ENCODE results near the gene HES2. TPM values are rescaled to one million over a fixed set of nuclear protein-coding genes. Genes with fewer than 3 reads are reported as not detected.
A peak's percentile ranks its signal among the peaks of the same experiment; 100 is the strongest.
"Not testable (repeated sequence)": the region's sequence is repeated elsewhere in the genome, so short reads cannot be mapped to it uniquely, and the experiment has no call there.

Gene HES2
- total RNA-seq, 4 donors from 2014 or later: 15.4 to 47.7 (median 35.8) TPM

DNA sequence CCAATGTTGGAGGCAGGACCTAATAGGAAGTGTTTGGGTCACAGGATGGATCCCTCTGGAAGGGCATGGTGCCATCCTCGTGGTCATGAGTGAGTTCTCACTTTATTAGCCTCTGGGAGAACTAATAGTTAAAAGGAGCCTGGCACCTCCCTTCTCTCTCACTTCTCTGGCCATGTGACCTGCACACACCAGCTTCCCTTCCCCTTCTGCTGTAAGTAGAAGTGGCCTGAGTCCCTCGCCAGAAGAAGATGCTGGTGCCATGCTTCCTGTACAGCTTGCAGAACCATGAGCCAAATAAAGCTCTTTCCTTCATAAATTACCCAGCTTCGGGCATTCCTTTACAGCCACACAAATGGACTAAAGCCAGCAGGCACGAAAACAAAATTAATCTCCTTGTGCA is 49.7 kb downstream of the HES2 start:
- intact Hi-C loops (cut with DNase I; ENCODE audit: low total_unique reads): no loop called here
- TF ChIP-seq, protein P1, sequence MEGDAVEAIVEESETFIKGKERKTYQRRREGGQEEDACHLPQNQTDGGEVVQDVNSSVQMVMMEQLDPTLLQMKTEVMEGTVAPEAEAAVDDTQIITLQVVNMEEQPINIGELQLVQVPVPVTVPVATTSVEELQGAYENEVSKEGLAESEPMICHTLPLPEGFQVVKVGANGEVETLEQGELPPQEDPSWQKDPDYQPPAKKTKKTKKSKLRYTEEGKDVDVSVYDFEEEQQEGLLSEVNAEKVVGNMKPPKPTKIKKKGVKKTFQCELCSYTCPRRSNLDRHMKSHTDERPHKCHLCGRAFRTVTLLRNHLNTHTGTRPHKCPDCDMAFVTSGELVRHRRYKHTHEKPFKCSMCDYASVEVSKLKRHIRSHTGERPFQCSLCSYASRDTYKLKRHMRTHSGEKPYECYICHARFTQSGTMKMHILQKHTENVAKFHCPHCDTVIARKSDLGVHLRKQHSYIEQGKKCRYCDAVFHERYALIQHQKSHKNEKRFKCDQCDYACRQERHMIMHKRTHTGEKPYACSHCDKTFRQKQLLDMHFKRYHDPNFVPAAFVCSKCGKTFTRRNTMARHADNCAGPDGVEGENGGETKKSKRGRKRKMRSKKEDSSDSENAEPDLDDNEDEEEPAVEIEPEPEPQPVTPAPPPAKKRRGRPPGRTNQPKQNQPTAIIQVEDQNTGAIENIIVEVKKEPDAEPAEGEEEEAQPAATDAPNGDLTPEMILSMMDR (IDR thresholded peaks at IDR 0.05): no peak
- no peak for TF ChIP-seq POLR2A (IDR thresholded peaks at IDR 0.05)
- H3K4me3 ChIP-seq (ENCODE audit: low read depth, poor library complexity, severe bottlenecking): no peak overlapping the region
- WGBS, 2 donors: 51 to 52% methylated on average over 4 of the region's 4 CpGs
- DNase-seq (ENCODE audit: low spot score in 2 of 2): no peak

DNA sequence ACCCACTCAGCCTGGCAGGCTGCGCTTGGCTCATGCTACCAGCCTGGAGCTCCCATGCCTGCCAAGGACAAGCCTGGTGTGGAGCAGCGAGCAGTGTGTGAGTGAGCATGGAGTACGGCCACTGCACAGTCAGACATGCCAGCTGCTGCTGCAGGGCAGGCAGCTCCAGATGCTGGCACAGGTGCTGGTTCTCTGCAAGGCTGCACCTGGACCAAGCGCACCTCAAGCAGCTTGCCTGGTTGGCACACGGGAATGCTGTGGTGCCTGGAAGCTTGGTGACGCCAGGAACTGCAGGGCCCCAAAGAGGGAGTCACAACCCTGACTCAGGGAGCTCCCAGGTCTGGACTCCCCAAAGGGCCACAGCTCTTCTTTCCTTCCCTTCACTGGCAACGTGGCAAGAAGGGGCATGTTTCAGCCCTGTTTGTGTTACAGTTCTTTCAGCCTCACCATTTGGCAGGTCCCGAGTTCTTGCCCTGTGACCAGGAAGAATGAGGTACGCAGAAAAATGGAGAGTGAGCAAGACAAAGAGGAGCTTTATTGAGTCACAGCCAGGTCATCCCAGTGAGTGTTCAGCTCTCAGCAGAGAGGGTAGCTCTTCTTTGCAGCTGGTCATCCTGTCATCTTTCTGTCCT is 52.2 kb downstream of the HES2 start:
- H3K4me3 ChIP-seq (ENCODE audit: low read depth, poor library complexity, severe bottlenecking): no peak overlapping the region
- DNase-seq (ENCODE audit: low spot score in 2 of 2): no peak
- TF ChIP-seq, protein P1 (IDR thresholded peaks at IDR 0.05): no peak
- no peak for TF ChIP-seq POLR2A (IDR thresholded peaks at IDR 0.05)
- WGBS, 2 donors: 53 to 55% methylated on average over 9 of the region's 9 CpGs
- intact Hi-C loops (cut with DNase I; ENCODE audit: low total_unique reads): loop anchor here (5.0 kb wide), 1 partner anchor 40 kb away; no protein-coding TSS in a partner anchor

DNA sequence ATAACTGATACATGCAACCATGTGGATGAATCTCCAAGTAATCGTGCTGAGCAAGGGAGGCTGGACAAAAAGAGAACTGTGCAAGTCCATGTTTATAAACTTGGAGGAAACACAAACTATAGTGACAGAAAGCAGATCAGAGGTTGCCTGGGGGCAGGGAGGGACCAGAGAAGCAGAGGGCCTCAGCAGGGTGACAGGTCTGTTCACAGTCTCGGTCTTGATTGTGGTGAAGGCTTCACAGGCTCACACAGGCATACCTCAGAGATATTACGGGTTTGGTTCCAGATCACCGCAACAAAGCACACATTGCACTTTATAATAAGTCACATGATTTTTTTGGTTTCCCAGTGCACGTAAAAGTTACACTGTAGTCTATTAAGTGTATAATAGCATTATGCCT is 54.7 kb downstream of the HES2 start:
- no peak for DNase-seq (ENCODE audit: low spot score in 2 of 2)
- WGBS, 2 donors: 45 to 65% methylated on average over 5 of the region's 5 CpGs
- no peak overlapping the region for H3K4me3 ChIP-seq (ENCODE audit: low read depth, poor library complexity, severe bottlenecking)
- no peak for TF ChIP-seq POLR2A (IDR thresholded peaks at IDR 0.05)
- TF ChIP-seq, protein P1 (IDR thresholded peaks at IDR 0.05): no peak
- intact Hi-C loops (cut with DNase I; ENCODE audit: low total_unique reads): loop anchor here (5.0 kb wide), 1 partner anchor 42 kb away; no protein-coding TSS in a partner anchor

DNA sequence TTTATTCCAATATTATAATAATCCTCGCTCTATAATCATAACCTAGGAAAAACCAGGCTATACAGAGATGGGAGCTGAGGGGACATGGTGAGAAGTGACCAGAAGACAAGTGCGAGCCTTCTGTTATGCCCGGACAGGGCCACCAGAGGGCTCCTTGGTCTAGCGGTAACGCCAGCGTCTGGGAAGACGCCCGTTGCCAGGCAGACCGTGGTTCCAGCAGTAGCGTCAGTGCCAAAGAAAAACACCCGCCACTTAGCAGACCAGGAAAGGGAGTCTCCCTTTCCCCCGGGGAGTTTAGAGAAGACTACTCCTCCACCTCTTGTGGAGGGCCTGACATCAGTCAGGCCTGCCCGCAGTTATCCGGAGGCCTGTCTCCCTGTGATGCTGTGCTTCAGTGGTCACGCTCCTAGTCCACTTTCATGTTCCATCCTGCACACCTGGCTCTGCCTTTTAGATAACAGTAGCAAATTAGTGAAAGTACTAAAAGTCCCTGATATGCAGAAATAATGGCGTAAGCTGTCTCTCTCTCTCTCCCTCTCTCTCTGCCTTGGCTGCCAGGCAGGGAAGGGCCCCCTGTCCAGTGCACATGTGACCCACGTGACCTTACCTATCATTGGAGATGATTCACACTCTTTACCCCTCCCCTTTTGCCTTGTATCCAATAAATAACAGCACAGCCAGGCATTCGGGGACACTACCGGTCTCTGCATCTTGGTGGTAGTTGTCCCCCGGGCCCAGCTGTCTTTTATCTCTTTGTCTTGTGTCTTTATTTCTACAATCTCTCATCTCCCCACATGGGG is 56.4 kb downstream of the HES2 start:
- DNase-seq (ENCODE audit: low spot score in 2 of 2): peak in 1 of 2 donors; percentile 91
- intact Hi-C loops (cut with DNase I; ENCODE audit: low total_unique reads); H3K4me3 ChIP-seq (ENCODE audit: low read depth, poor library complexity, severe bottlenecking): not testable (repeated sequence)
- 27 to 31% methylated on average over 20 of the region's 20 CpGs for WGBS, 2 donors
- TF ChIP-seq, protein P1 (IDR thresholded peaks at IDR 0.05): peak in 1 of 3 donors; percentile 37

Small RNAs within 50 kb of the gene (microRNA-seq; reads per million reads assigned to microRNA genes)
- gene MIR4252 (ENCODE audit: borderline number of aligned reads in 1 of 2, borderline replicate concordance in 2 of 2): 0 reads per million in 2 donors

Other genes with a start within 250 kb of the HES2 start
- under 1 TPM in 3 of 4 donors, not detected in 1; 0.04 to 0.27 (median 0.13) TPM for gene CHD5, start 239.6 kb downstream of the HES2 start, total RNA-seq
- 100 to 1,000 TPM; 122 to 216 (median 179) TPM for gene RPL22, start 220.3 kb downstream of the HES2 start, total RNA-seq
- gene RNF207, start 213.8 kb downstream of the HES2 start, total RNA-seq: 10 to 100 TPM in 1 of 4 donors, 1 to 10 TPM in 3; 5.0 to 10.4 (median 7.7) TPM
- gene ICMT, start 184.0 kb downstream of the HES2 start, total RNA-seq: 10 to 100 TPM; 37.7 to 73.9 (median 57.3) TPM
- not detected for gene HES3, start 175.7 kb downstream of the HES2 start, total RNA-seq
- gene GPR153, start 158.8 kb downstream of the HES2 start, total RNA-seq: 10 to 100 TPM in 2 of 4 donors, 1 to 10 TPM in 2; 6.2 to 17.3 (median 11.7) TPM
- gene ACOT7, start 26.2 kb downstream of the HES2 start, total RNA-seq: 10 to 100 TPM; 21.1 to 27.7 (median 24.6) TPM
- 10 to 100 TPM; 27.5 to 64.3 (median 30.3) TPM for gene ESPN, start 4.9 kb upstream of the HES2 start, total RNA-seq
- gene TNFRSF25, start 46.3 kb upstream of the HES2 start, total RNA-seq: 100 to 1,000 TPM in 1 of 4 donors, 10 to 100 TPM in 3; 53.7 to 168 (median 75.7) TPM
- 100 to 1,000 TPM in 2 of 4 donors, 10 to 100 TPM in 2; 72.5 to 170 (median 99.8) TPM for gene PLEKHG5, start 71.7 kb upstream of the HES2 start, total RNA-seq
- gene NOL9, start 134.6 kb upstream of the HES2 start, total RNA-seq: 10 to 100 TPM; 13.1 to 35.9 (median 23.3) TPM
- under 1 TPM in 2 of 4 donors, not detected in 2; 0.27 to 0.39 TPM for gene TAS1R1, start 135.4 kb upstream of the HES2 start, total RNA-seq
- gene ZBTB48, start 160.1 kb upstream of the HES2 start, total RNA-seq: 10 to 100 TPM; 31.6 to 40.4 (median 34.8) TPM
- gene KLHL21, start 182.9 kb upstream of the HES2 start, total RNA-seq: 100 to 1,000 TPM in 3 of 4 donors, 10 to 100 TPM in 1; 89.6 to 147 (median 130) TPM
- gene PHF13, start 193.8 kb upstream of the HES2 start, total RNA-seq: 10 to 100 TPM; 18.4 to 26.7 (median 21.1) TPM
- gene THAP3, start 204.9 kb upstream of the HES2 start, total RNA-seq: 10 to 100 TPM; 20.1 to 26.9 (median 23.4) TPM

Measured in lower leg skin (tissue), 4 donors.